ENCODE results near the gene IFT57.

The IFT57 gene, protein sequence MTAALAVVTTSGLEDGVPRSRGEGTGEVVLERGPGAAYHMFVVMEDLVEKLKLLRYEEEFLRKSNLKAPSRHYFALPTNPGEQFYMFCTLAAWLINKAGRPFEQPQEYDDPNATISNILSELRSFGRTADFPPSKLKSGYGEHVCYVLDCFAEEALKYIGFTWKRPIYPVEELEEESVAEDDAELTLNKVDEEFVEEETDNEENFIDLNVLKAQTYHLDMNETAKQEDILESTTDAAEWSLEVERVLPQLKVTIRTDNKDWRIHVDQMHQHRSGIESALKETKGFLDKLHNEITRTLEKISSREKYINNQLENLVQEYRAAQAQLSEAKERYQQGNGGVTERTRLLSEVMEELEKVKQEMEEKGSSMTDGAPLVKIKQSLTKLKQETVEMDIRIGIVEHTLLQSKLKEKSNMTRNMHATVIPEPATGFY

DNA sequence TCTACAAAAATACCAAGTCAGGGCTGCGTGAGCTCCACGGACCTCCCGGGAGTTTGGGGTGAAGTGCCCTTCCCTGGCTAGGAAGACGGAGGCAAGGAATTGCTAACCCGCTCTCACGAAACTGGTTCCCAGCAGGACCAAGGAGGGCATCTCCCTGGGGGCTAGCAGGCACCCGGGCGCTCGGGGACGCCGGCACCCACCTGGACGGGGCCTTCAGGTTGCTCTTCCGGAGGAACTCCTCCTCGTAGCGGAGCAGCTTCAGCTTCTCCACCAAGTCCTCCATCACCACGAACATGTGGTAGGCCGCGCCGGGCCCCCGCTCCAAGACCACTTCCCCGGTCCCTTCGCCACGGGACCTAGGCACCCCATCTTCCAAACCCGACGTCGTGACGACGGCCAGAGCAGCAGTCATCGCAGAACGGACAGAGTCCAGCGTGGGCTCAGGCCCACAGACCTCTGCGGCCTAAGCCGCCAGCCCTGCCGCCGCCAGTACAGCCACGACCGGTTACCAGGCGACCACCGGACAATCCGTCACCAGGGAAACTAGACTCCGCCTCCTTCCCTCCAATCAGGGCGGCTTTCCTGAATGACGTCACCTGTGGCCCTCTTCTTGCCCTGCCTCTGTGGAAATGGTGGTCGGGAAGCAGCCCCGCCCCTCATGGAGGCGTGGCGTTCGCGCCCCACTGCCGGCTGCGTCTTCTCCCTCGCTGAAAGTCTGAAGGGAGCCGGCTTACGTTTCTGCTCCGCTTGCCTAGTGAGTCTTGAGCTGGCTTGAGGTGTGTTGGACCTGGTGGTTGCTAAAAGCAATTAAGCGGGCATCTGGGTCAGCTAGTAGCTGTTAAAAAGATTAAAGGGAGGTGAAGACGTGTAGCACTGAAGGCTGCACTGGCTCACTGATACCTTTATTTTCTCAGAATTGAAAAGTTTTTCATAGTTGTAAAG, at the start of gene IFT57:
TSS of gene IFT57 (minus strand) at position 514 of the 942 bp plus-strand sequence. CDS start at position 412, 102 bp downstream.
- TF ChIP-seq EP300 (IDR thresholded peaks at IDR 0.05; ENCODE audit: borderline replicate concordance) = no peak
- peak; percentile 44; the same call in 1 of the 2 replicates for TF ChIP-seq CREB1 (IDR thresholded peaks at IDR 0.05; ENCODE audit: low read depth)
- TF ChIP-seq, protein P1, sequence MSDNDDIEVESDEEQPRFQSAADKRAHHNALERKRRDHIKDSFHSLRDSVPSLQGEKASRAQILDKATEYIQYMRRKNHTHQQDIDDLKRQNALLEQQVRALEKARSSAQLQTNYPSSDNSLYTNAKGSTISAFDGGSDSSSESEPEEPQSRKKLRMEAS (IDR thresholded peaks at IDR 0.05) = peak; percentile 73

DNA sequence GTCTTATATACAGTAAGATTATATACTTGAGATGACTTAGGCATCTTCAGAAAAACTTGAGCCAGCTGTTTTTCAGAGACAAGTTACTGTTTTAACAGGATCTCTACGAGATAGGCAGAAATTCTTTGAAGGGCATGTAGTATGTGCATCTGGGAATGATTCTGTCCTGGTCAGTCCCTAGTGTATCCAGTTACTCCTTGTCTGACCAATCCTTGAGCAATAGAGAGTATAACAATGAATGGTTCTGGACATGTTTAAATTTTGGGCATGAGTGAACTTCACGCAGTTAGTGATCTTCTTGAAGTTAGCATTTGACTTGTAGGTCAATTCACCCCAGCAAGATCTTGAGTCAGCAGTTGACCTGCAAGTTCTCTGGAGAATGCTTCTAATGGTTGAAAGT, 49.4 kb upstream of the IFT57 start:
- TF ChIP-seq, protein P2, sequence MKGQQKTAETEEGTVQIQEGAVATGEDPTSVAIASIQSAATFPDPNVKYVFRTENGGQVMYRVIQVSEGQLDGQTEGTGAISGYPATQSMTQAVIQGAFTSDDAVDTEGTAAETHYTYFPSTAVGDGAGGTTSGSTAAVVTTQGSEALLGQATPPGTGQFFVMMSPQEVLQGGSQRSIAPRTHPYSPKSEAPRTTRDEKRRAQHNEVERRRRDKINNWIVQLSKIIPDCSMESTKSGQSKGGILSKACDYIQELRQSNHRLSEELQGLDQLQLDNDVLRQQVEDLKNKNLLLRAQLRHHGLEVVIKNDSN (IDR thresholded peaks at IDR 0.05) = no peak
- no peak for TF ChIP-seq CREB1 (IDR thresholded peaks at IDR 0.05; ENCODE audit: low read depth)
- TF ChIP-seq FOXM1 (IDR thresholded peaks at IDR 0.05; ENCODE audit: borderline replicate concordance, low read depth) = no peak
- TF ChIP-seq EGR1 (IDR thresholded peaks at IDR 0.05) = no peak
- TF ChIP-seq TAF1 (IDR thresholded peaks at IDR 0.05; ENCODE audit: low read depth) = no peak
- TF ChIP-seq, protein P3, sequence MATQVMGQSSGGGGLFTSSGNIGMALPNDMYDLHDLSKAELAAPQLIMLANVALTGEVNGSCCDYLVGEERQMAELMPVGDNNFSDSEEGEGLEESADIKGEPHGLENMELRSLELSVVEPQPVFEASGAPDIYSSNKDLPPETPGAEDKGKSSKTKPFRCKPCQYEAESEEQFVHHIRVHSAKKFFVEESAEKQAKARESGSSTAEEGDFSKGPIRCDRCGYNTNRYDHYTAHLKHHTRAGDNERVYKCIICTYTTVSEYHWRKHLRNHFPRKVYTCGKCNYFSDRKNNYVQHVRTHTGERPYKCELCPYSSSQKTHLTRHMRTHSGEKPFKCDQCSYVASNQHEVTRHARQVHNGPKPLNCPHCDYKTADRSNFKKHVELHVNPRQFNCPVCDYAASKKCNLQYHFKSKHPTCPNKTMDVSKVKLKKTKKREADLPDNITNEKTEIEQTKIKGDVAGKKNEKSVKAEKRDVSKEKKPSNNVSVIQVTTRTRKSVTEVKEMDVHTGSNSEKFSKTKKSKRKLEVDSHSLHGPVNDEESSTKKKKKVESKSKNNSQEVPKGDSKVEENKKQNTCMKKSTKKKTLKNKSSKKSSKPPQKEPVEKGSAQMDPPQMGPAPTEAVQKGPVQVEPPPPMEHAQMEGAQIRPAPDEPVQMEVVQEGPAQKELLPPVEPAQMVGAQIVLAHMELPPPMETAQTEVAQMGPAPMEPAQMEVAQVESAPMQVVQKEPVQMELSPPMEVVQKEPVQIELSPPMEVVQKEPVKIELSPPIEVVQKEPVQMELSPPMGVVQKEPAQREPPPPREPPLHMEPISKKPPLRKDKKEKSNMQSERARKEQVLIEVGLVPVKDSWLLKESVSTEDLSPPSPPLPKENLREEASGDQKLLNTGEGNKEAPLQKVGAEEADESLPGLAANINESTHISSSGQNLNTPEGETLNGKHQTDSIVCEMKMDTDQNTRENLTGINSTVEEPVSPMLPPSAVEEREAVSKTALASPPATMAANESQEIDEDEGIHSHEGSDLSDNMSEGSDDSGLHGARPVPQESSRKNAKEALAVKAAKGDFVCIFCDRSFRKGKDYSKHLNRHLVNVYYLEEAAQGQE (IDR thresholded peaks at IDR 0.05; ENCODE audit: low read depth) = no peak
- TF ChIP-seq, protein P1 (IDR thresholded peaks at IDR 0.05) = no peak
- TF ChIP-seq TEAD4 (IDR thresholded peaks at IDR 0.05) = no peak
- TF ChIP-seq CEBPB (IDR thresholded peaks at IDR 0.05) = no peak

DNA sequence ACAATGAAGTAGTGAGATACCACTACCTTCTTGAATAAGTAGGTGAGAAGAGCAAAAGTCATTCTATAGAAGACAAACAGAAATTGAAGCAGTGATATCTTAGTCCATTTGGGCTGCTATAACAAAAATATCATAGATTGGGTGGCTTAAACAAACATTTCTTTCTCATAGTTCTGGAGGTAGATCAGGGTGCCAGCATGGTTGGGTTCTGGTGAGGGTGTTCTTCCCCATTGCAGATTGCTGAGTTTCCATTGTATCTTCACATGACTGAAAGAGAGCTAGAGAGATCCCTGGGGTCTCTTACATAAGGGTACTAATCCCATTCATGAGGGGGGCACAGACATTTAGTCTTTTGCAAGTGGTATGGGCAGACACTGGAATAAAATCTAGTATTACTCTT, 32.9 kb upstream of the IFT57 start:
- TF ChIP-seq EP300 (IDR thresholded peaks at IDR 0.05; ENCODE audit: borderline replicate concordance) (no peak), EGR1 (IDR thresholded peaks at IDR 0.05) (no peak), NFIC (IDR thresholded peaks at IDR 0.05) (no peak), FOXM1 (IDR thresholded peaks at IDR 0.05; ENCODE audit: borderline replicate concordance, low read depth) (no peak), TCF12 (IDR thresholded peaks at IDR 0.05; ENCODE audit: low read depth) (no peak), CREB1 (IDR thresholded peaks at IDR 0.05; ENCODE audit: low read depth) (no peak), TAF1 (IDR thresholded peaks at IDR 0.05; ENCODE audit: low read depth) (no peak), TEAD4 (IDR thresholded peaks at IDR 0.05) (no peak), RAD21 (IDR thresholded peaks at IDR 0.05; ENCODE audit: low read depth) (no peak)
- TF ChIP-seq, protein P1 (IDR thresholded peaks at IDR 0.05) = no peak
- TF ChIP-seq, protein P3 (IDR thresholded peaks at IDR 0.05; ENCODE audit: low read depth) = no peak
- TF ChIP-seq, protein P2 (IDR thresholded peaks at IDR 0.05) = no peak

DNA sequence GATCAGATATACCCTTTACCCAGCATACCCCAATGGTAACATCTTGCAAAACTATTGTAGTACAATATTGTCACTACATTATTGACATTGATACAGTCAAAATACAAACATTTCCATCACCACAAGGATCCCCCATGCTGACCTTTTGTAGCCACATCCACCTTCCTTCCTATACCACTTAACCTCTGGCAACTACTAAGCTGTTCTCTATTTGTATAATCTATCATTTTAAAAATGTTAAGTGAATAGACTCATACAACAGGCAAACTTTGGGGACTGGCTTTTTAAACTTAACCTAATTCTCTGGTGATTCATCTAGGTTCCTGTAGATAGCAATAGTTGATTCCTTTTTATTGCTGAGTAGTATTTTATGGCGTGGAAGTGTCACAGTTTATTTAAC, 29.6 kb upstream of the IFT57 start:
- TF ChIP-seq, protein P1 (IDR thresholded peaks at IDR 0.05) = no peak
- TF ChIP-seq EGR1 (IDR thresholded peaks at IDR 0.05) = no peak
- TF ChIP-seq TCF12 (IDR thresholded peaks at IDR 0.05; ENCODE audit: low read depth) = no peak
- no peak for TF ChIP-seq YY1 (IDR thresholded peaks at IDR 0.05; ENCODE audit: low read depth)
- no peak for TF ChIP-seq TEAD4 (IDR thresholded peaks at IDR 0.05)
- TF ChIP-seq, protein P2 (IDR thresholded peaks at IDR 0.05) = no peak
- no peak for TF ChIP-seq NFIC (IDR thresholded peaks at IDR 0.05)
- TF ChIP-seq, protein P3 (IDR thresholded peaks at IDR 0.05; ENCODE audit: low read depth) = no peak
- no peak for TF ChIP-seq ZBTB7A (IDR thresholded peaks at IDR 0.05; ENCODE audit: low read depth)

Measured in Ishikawa (cell line).